Cerebellar nuclear complex (tissue), 1 donor: ENCODE results near the gene SMIM38.

Source experiments
- DNase-seq, 2 experiments: peaks; one replicate each; lab custom pipeline; 2025; lab: John Stamatoyannopoulos, UW

The SMIM38 gene

DNA sequence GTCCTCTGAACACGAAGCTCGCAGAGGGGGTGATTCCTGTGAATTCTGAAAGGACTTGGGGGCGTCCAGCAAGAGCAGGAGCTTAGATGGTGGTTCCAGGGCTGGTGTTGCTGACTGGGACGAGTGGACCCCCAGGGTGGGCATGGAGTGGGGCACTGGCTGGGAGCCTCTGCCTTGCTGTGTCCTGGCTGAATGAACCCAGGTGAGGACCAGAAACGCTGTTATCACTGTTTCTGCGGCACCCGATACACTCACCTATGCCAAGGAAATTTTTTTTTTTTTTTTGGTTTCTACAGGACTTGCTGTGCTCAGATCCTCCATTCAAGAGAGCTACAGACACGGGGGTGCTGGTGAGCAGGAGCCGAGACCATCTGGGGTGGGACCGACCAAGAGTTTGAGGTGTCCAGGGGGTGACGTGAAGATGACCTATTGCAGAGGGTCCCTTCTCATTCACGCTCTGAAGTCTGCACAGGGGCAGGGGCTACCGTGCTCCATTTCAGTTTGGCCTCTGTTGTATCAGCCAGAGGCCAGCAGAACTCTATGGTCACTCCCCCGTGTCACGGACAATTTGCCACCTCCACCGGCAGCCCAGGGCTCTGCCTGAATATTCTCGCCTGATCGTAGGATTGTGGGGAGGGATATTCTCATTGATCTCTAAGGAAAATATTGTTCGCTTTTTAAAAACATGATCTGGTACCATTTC lies 3.6 kb downstream of the SMIM38 start:
- no peak for DNase-seq

DNA sequence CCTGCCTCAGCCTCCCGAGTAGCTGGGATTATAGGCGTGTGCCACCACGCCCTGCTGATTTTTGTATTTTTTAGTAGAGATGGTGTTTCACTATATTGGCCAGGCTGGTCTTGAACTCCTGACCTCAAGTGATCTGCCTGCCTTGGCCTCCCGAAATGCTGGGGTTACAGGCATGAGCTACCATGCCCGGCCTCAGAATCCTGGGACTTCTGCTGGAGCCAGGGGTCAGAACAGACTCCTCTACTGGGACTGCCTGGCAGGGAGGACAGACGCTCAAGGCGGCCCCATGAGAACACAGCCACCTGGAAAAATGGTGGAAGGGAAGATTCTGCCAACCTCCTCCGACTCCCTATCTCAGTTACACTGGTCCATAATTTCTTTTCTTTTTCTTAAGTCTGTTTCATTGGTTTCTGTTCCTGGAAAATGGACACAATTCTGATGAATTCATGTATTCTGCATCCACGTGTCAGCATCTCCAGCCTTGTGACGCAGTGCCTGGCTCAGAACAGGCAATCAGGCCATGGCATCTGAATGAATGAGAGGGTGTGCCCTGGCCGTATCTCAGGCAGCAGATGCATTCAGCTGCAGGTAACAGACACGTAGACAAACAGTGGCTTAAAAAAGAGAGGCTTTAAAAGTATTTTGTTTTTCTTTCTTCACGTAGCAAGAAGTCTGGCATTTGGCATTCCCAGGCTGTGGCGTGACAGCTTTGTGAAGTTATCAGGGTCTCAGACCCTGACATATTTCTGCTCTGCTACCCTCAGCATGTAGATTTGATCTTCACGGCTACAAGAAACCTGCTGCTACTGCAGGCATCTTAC lies 4.8 kb downstream of the SMIM38 start:
- no peak for DNase-seq

DNA sequence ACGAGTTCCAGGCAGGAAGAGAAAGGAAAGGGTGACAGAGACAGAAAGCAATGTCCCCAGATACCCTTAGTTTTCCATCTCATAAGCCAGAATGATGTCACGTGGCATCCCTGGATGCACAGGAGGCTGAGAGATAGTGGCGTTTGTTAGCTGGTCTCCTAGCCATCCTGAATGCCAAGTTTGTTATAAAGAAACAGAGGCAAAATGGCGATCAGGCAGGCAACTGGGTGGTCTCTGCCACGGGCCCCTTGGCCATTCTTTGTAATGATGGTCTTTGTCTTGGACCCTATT lies 5.3 kb downstream of the SMIM38 start:
- no peak for DNase-seq

DNA sequence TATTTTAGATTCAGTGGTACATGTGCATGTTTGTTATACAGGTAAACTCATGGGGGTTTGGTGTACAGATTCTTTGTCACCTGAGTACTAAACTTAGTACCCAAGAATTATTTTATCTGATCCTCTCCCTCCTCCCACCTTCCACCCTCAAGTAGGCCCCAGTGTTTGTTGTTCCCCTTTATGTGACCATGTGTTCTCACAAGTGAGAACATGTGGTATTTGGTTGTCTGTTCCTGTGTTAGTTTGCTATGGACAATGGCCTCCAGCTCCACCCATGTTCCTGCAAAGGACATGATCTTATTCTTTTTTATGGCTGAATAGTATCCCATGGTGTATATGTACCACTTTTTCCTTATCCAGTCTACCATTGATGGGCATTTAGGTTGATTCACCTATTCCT lies 6.8 kb downstream of the SMIM38 start:
- DNase-seq, result no peak

DNA sequence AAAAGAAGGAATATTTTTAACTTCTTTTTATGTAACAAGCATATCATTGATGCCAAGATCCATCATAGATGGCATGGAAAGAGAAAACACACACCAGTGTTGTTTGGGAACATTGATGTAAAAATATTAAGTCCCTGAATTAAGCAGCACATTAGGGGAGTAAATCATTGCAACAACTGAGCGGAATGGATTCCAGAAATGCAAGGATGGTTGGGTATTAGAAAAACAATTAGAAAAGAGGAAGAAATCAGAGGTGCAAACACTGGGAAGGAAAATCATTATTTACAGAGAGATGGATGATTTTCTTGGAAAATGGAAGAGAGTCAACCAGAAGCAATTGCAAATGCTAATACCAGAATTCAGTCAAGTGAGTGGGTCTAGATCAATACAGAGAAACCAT lies 8.1 kb downstream of the SMIM38 start:
- DNase-seq, result no peak

DNA sequence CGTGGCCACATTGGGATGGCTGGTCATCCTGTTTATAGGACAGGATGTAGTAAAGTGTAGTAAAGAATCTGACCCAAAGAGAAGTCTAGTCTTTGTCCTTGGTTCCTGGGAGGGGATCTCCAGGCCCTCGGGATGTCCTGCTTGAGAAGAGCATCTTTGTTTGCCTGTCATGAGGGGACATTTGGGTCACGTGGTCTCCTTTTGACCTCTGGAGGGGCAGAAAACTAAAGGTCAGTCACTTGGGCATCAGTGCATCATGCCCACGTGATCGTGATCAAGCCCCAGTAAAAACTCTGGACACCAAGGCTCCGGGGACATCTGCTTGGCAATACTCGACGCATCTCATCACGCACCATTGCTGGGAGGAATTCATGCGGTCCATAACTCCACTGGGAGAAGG lies 9.1 kb downstream of the SMIM38 start:
- DNase-seq, result no peak

DNA sequence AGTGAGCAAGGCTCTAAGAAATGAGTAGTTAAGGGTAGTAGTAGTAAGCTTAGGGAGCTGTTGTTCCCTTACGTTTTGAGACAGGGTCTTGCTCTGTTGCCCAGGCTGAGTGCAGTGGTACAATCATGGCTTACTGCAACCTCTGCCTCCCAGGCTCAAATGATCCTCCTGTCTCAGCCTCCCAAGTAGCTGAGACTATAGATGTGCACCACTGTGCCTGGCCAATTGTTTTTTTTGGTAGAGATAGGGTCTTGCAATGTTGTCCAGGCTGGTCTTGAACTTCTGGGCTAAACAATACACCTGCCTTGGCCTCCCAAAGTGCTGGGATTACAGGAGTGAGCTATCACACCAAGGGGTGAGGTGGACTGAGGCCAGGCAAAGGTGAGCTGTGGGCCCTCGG lies 10.0 kb downstream of the SMIM38 start:
- no peak for DNase-seq

DNA sequence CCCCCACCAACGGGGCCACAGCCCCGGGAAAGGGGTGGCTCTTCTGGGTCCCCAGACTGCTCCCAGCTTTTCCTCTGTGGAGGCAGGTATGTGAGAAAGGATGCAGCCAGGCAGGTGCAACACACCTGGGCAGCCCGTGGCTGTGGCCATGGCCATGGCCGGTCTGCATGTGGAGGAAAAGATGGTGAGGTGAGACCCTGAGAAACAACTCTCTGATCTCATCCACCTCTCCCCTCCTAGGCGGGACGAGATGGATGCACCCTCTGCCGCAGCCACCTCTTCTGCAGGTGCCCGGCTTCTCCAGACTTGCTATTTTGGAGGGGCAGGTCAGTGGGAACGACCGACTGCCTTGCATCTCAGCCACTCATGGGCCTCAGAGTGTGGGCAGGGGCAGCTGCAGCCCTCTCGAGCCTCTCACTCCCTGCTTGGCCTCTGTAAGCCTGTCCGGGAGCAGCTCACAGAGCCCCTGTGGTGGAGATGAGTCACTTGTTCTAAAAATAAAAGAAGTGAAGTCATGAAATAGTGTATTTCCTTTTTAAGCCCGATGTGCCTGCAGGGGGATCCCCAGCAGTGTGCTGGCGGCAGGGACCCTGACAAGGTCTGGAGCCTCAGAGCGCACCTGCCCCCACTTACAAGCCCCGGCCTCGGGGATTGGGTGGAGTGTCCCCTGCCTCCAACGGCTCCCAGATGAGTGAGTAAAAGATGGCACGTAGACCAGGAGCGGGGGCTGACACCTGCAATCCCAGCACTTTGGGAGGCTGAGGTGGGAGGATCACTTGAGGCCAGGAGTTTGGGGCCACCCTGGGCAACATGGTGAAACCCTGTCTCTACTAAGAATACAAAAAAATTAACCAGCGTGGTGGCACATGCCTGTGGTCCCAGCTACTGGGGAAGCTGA lies 10.7 kb downstream of the SMIM38 start:
- DNase-seq, result no peak

DNA sequence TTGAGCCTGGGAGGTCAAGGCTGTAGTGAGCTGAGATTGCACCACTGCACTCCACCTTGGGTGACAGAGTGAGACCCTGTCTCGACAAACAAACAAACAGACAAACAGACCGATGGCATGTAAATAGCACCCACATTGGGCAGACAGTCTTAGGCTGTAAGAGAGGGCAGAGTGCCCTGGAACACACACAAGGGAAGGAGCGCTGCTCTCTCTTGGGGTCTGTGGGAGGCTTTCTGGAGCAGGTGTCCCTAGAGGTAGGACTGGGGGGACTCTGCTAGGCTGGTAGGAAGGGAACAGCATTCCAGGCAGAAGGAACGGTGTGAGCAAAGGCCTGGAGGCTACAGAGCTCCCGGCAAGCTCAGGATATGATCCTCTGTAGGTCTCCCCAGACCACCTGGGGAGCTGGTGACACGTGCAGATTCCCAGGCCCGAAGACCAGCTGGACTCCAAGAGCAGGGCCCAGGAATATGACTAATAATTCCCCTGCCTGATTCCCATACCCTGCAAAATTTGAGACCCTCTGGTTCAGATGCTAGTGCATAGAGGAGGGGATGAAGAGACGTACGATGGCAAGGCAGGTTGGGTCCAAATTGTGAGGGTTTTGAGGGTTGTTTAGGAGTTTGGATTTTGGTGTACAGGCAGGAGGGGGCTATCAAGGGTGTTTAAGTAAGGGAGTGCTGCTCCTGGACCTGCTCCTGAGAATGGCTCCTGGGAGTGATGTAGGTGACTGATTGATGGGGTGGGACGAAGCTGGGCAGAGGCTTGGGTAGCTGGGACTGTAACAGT lies 11.6 kb downstream of the SMIM38 start:
- no peak for DNase-seq

DNA sequence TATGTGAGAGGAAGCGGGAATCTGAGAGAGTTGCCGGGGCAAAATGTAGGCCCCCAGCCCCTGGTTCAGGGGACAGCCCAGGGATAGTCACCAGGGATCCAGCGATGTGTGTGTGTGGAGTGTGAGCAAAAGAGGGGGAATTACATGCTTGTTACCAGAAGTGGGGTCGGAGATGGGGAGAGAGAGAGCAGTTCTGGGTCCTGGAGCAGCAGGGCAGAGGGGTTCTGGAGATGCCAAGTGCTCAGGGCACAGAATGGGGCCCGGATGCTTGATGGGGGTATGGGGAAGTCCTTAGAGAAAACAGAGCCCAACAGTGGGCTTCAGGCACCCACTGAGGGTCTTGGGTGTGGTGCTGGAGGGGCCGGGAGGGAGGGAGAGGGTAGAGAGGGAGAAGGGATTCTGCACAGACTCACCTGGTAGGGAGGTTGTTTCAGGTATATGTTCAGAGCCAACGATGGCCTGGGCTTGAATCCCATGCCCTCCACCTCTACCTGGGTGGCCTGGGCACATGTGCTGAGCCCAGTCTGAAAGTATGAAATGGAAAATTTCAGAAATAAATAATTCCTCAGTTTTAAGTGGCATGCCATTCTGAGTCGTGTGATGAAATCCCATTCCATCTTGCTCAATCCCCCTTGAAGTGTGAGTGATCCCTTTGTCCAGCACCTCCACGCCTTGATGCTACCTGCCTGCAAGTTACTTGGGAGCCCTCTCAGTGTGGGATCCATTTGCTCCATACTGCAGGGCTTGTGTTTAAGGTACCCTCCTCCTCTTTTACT lies 12.4 kb downstream of the SMIM38 start:
- DNase-seq, result no peak

DNA sequence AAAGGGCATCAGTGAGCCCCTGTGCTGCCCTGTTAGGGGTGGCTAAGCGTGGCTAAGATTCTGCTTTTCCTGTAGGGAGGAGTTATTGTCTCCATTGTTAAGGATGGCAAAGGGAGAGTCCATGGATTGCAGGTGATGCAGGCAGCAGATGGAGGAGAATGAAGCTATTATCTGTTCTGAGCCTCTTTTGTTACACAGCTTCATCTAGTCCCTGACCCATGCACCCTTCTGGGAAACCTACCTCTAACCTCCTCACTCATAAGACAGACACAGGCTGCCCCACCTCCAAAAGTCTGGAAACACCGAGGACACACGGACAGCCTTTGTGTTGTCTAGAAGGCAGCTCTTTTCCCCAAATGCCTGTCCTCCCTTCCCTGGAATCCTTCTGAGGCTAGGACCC lies 13.7 kb downstream of the SMIM38 start:
- no peak for DNase-seq

DNA sequence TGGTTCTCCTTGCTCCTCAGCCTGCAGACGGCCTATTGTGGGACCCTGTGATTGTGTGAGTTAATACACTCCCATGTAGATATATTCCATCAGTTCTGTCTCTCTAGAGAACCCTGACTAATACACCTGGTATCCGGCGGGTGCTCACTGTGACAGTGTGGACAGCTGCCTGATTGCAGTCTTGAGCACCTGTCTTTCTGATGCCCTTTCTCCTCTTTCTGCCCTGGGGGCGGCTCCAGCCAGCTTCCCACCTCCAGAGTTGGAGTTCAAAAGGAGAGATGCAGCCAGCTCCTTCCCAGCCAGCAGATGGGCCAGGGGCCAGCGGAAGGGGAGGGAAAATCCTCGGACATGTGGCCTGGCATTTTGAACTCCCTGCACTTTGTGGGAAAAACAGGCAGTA lies 15.0 kb downstream of the SMIM38 start:
- no peak for DNase-seq

DNA sequence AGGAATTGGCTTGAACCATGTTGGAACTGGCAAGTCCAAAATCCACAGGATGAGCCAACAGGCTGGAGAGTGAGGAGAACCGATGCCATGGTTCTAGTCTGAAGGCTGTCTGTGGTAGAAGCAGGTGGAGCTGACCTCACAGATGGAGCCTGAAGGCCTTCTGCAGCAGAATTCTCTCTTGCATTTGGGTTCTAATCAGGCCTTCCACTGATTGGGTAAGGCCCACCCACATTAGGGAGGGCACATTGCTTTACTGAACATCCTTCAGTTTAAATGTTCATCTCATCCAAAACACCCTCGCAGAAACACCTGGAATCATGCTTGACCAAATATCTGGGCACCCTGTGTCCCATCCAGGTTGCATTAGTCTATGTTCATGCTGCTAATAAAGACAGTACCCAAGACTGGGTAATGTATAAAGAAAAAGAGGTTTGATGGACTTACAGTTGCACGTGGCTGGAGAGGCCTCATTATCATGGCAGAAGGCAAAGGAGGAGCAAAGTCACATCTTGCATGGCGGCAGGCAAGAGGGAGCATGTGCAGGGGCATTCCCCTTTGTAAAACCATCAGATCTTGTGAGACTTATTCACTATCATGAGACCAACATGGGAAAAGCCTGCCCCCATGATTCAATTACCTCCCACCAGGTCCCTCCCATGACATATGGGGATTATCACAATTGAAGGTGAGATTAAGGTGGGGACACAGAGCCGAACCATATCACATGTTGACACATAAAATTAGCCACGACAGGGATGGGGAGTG lies 15.9 kb downstream of the SMIM38 start:
- DNase-seq, result no peak

DNA sequence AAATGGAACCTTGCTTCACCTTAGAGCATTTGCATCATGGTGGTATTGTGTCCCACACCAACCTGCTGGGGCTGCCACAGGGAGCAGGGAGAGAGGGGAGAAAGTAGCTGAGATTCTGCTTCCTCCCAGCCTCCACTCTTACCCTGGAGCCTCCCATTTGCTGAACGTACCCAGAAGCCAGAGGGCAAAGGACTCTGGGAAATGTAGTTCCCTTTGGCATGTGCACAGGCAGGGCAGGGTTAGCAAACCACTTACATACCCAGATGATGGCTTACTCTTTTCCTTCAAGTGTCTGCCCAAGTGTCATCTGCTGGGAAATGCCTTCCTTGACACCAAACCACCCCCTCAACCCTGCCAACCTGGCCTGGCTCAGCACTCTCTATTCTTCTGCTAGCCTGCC lies 16.9 kb downstream of the SMIM38 start:
- DNase-seq, result no peak

DNA sequence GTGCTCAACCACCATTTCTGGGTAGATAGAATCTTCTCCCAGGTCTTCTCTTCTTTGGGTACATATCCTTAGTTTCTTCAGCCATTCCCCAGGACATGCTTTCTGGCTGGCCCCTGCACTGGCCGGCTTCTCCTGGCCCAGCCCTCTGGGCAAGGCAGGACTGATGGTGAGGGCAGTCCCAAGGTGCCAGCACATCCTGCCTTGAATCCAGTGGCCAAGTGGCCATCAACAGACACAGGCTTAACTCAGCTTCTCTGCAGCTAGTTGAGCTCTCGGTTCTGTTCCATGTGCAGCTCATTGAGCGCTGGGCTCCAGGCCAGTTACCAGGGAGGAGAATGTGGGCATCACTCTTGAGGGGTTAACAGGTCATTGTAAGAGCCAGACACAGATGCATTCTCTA lies 17.6 kb downstream of the SMIM38 start:
- no peak for DNase-seq

DNA sequence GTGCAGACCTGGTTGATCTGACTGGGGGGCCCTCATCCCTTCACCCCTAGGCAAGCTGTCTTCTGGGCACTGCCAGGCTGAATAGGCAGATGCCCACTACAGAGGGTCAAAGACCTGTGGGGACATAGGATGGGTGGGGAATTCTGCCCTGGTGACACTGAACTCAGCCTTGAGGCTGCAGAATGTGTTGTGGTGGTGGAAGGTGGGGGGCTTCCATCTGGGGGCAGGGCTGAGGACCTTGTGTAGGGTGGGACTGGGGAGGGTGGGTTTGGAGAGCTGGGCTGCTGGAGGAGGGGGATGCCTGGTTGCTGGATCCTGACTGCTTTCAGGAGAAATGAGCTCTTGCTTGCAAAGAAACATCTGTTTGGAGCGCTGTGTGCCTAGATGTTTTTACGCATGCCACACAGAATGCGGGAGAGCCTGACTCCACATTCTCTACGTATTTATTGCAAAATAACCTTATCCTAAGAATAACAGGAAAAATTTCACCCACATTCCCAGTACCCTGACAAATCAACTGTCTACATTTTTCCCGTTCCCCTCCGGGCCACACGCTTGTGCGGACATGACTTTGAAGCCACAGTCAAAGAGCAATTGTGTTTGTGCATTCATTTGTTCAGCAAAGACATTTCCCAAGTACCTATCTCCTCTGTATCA lies 18.3 kb downstream of the SMIM38 start:
- no peak for DNase-seq

DNA sequence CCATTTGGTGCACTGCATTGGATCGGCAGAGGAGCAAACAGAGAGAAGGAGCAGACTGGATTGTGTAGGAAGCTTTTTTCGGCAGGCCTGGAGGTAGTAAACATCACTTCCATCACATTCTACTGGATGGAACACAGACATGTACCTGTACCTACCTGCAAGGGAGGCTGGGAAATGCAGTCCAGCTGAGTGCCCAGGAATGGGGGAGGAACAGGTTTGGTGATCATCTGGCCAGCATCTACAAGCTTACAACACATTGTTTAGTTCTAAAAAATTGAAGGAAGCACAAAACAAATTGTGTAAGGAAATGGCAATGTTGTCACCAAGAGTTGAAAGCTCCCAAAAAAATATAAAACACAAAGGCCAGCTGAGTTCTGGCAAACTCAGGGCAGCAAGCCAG lies 19.1 kb downstream of the SMIM38 start:
- DNase-seq, result no peak

DNA sequence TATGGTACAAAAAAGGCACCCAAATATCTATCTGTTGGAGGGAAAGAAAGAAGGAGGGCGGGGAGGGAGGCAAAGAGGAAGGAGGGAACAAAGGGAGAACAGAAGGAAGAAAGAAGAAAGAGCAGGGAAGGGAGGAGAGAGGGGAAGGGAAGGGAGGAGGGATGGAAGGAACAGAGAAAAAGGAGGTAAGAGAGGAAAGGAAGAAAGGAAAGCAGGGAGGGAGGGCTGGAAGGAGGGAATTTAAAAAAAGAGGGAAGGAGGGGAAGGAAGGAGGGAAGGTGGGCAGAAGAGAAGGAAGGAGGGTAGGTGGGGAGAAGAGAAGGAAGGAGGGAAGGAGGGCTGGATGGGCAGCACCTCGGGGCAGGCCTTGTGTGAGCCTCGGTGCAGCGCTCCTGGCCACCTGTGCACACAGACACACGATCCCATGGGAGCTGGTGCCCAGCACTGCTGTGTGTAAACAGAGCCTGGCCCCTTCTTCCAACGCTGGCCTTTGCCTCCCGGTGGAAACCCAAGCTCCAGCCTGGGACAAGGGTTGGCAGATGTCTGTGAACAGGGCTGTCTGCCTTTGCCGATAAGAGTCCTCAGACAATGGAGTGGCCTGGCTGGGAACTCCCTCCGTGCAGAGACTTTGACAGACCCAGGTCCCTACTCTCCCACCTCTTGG lies 23.2 kb downstream of the SMIM38 start:
- DNase-seq, result no peak

DNA sequence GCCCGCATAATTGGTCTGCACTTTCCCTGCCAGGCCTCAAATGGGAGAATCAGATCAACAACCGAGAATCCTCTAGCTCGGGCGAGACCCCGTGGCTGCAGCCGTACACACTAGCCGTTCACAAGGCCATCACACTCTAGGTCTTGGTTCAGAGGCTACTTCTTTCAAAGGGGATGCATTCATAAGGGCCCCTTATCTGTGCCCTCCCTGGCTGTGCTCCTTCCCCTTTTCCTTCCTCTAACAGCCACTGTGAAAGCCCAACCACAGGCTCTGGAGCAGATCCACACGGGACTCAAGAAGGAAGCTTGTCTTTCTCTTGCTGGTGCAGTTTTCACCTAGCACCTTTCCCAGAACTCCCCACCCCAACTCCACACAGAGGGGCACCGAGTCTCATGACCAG lies 24.5 kb downstream of the SMIM38 start:
- no peak for DNase-seq
